Nephron progenitor cell (in vitro differentiated cells): ENCODE data around the gene SHISA2.

Experiments
- DNase-seq: peaks from one replicate; pipeline ENCODE4 v3.0.0; 2021
- H3K27ac Mint-ChIP-seq: 2 replicates; pipeline ENCODE4 v1.8.0; 2021; ENCODE audit warnings: mild to moderate bottlenecking, moderate library complexity, mixed read lengths
- H3K27me3 Mint-ChIP-seq: 2 replicates; pipeline ENCODE4 v1.8.0; 2021; ENCODE audit warnings: mild to moderate bottlenecking, low read depth, mixed read lengths; ENCODE audit not compliant: poor library complexity
- H3K36me3 Mint-ChIP-seq: 2 replicates; pipeline ENCODE4 v1.8.0; 2021; ENCODE audit warnings: low read depth, mixed read lengths
- H3K4me1 Mint-ChIP-seq: 2 replicates; pipeline ENCODE4 v1.8.0; 2021; ENCODE audit warnings: mixed read lengths
- H3K4me3 Mint-ChIP-seq: 2 replicates; pipeline ENCODE4 v1.8.0; 2021; ENCODE audit warnings: mild to moderate bottlenecking, moderate library complexity, mixed read lengths
- H3K9me3 Mint-ChIP-seq: 2 replicates; pipeline ENCODE4 v1.8.0; 2021; ENCODE audit warnings: mild to moderate bottlenecking, moderate library complexity, mixed read lengths
- TF ChIP-seq, protein P1 (sequence below): fragments of 200-600 bp; sonication (generic); IDR thresholded peaks from 2 replicates; pipeline ENCODE4 v1.5.0; 2021; ENCODE audit warnings: antibody characterized with exemption

SHISA2 gene

GRCh38 chr13:26022538-26023292 is 29.1 kb downstream of the SHISA2 start:
- Mint-ChIP-seq H3K4me1 (peaks cover 100% of the 10 kb centered on the region), H3K27me3 (peaks cover 10% of the 10 kb centered on the region), H3K36me3 (no peaks in the 10 kb centered on the region), H3K9me3 (no peaks in the 10 kb centered on the region), H3K27ac (peak overlapping the region; percentile 92), H3K4me3 (peak overlapping the region; percentile 4)
- DNase-seq = peak; percentile 73
- TF ChIP-seq, protein P1, sequence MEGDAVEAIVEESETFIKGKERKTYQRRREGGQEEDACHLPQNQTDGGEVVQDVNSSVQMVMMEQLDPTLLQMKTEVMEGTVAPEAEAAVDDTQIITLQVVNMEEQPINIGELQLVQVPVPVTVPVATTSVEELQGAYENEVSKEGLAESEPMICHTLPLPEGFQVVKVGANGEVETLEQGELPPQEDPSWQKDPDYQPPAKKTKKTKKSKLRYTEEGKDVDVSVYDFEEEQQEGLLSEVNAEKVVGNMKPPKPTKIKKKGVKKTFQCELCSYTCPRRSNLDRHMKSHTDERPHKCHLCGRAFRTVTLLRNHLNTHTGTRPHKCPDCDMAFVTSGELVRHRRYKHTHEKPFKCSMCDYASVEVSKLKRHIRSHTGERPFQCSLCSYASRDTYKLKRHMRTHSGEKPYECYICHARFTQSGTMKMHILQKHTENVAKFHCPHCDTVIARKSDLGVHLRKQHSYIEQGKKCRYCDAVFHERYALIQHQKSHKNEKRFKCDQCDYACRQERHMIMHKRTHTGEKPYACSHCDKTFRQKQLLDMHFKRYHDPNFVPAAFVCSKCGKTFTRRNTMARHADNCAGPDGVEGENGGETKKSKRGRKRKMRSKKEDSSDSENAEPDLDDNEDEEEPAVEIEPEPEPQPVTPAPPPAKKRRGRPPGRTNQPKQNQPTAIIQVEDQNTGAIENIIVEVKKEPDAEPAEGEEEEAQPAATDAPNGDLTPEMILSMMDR = no peak

- peaks cover 100% of the 10 kb centered on the region for H3K4me1 Mint-ChIP-seq
- no peak overlapping the region for H3K27ac Mint-ChIP-seq
- H3K36me3 Mint-ChIP-seq = no peaks in the 10 kb centered on the region
- H3K27me3 Mint-ChIP-seq = peaks cover 10% of the 10 kb centered on the region
- no peak for DNase-seq
- TF ChIP-seq, protein P1 = no peak
- H3K9me3 Mint-ChIP-seq = no peaks in the 10 kb centered on the region
- peak overlapping the region; percentile 4 for H3K4me3 Mint-ChIP-seq
These were observed 29.9 kb downstream of the SHISA2 start for GRCh38 chr13:26021956-26022355.

- H3K27ac Mint-ChIP-seq = no peak overlapping the region
- H3K36me3 Mint-ChIP-seq = no peaks in the 10 kb centered on the region
- DNase-seq = no peak
- H3K4me3 Mint-ChIP-seq = no peak overlapping the region
- no peaks in the 10 kb centered on the region for H3K9me3 Mint-ChIP-seq
- TF ChIP-seq, protein P1 = no peak
- H3K4me1 Mint-ChIP-seq = peaks cover 100% of the 10 kb centered on the region
- H3K27me3 Mint-ChIP-seq = peaks cover 10% of the 10 kb centered on the region
These were observed 30.3 kb downstream of the SHISA2 start for GRCh38 chr13:26021516-26021915.

- TF ChIP-seq, protein P1 = no peak
- Mint-ChIP-seq H3K27ac (peak overlapping the region; percentile 40), H3K4me3 (peak overlapping the region; percentile 44), H3K4me1 (peaks cover 100% of the 10 kb centered on the region), H3K27me3 (peaks cover 12% of the 10 kb centered on the region), H3K36me3 (no peaks in the 10 kb centered on the region), H3K9me3 (no peaks in the 10 kb centered on the region)
- no peak for DNase-seq
These were observed 30.9 kb downstream of the SHISA2 start for GRCh38 chr13:26020891-26021290.

- no peaks in the 10 kb centered on the region for H3K9me3 Mint-ChIP-seq
- H3K4me1 Mint-ChIP-seq = peaks cover 100% of the 10 kb centered on the region
- TF ChIP-seq, protein P1 = no peak
- H3K27me3 Mint-ChIP-seq = peaks cover 15% of the 10 kb centered on the region
- no peaks in the 10 kb centered on the region for H3K36me3 Mint-ChIP-seq
- H3K4me3 Mint-ChIP-seq = peak overlapping the region; percentile 44
- peak overlapping the region; percentile 98 for H3K27ac Mint-ChIP-seq
- DNase-seq = no peak
These were observed 31.6 kb downstream of the SHISA2 start for GRCh38 chr13:26019881-26020870.
